Amniotic stem cell (primary cell): Measurements from ENCODE around the gene TUBG2.

Source experiments
- DNase-seq: peaks from one replicate; lab custom pipeline; 2025; lab: John Stamatoyannopoulos, UW

Gene TUBG2

DNA sequence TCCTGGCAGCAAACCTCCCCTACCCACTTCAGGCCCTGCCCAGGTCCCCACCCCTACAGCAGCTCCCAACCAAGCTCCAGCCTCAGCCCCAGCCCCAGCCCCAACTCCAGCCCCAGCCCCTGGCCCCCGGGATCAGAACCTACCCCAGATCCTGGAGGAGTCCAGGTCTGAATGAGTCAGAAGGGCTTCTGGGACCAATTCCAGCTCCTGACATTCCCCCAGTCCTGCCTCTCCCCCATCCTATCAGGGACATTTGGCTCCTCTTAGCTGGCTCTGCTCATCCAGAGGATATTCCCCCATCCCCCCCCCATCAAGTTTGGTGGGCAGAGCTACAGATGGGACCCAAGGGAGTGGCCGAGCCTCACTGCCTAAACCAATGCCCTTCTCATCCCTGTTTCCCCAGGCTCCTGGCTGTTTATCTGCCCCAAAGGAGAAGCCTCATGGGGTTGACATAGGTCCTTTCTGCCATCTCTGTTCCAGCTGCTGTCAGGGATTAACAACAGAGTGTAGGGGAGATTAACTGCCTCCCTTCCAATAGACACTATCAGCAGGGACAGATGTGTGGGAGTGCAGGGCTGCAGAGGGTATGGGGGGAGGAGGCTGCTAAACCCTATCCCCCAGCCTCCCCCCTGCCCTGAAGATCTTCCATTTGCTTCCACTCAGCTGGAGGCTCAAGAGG lies 39.8 kb downstream of the TUBG2 start:
- peak; percentile 7 for DNase-seq

DNA sequence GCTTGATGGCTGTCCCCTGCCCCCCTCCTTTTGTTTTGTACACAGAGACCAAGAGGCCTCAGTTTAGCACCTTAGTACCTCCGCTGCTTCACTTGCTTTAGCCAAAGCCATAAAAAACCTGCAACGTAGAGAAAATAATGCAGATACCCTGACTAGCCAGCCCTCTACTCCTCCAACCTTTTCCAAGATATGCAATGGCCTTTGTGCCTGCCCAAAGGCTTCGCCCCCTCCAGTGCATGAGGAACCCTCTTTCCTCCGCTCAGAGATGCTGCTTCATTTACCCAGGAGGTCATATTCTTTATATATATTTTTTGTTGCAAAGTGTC lies 40.3 kb downstream of the TUBG2 start:
- no peak for DNase-seq

DNA sequence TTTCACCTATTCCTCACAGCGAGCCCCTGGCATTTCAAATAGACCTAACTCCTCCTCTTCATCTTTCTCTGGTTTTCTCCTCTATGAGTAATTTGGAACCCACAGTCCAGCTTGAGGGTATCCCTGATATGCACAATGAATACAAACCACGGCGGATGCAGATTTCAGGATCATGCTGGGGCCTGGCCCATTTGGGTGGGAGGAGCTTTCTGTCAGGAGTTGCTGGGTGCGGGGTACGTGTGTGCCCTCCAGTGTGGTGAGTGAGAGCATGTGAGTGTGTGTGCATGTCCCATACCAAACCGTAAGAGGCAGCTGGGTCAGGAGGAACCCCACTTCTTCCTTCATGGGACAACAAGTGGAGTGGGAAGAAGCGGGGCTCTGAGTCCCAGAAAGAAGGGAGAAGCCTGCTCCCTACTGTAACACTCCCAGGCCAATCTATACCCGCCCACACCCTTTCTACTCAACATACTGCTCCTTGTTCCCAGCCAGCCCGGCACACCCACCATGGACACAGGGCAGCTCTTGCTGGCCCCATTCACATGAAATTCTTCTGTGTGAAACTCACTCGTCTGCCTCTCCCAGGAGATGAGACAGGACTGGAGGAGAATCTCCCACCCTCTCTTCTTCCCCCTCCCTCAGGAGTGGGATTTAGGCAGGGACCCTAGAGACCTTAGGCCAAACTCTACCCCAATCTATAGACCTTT lies 41.7 kb downstream of the TUBG2 start:
- DNase-seq: no peak

DNA sequence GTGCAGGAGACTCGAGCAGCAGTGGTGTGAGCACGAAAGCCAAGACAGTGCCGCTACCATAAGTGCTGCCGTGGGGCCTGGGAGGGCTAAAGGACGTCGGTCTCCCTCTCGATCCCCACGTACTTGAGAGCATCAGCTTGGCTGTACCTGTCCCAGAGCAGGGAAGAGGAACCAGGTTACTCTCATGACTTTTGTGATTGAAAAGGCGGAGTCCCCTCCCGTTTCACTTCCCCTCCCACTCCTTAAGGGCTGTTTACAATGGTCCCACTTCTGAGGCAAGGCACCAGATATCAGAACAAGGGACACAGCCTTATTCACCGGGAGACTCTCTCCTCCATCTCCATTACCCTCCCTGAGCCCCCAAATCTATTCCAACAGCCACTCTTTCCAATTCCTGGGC lies 43.4 kb downstream of the TUBG2 start:
- no peak for DNase-seq

DNA sequence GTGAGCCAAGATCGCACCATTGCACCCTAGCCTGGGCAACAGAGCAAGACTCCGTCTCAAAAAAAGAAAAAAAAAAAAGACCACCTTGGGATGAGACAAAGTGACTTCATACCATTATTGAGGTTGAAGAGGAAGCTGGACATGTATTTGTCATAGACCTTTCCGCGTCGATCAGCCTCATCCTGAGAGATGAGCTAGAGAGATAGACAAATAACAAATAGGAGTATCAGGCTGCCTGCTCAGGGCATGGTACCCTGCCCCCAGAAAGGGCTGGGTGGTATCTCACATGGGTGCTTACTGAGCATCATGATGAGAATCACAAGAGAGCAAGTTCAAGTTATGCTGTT lies 45.4 kb downstream of the TUBG2 start:
- DNase-seq: no peak

DNA sequence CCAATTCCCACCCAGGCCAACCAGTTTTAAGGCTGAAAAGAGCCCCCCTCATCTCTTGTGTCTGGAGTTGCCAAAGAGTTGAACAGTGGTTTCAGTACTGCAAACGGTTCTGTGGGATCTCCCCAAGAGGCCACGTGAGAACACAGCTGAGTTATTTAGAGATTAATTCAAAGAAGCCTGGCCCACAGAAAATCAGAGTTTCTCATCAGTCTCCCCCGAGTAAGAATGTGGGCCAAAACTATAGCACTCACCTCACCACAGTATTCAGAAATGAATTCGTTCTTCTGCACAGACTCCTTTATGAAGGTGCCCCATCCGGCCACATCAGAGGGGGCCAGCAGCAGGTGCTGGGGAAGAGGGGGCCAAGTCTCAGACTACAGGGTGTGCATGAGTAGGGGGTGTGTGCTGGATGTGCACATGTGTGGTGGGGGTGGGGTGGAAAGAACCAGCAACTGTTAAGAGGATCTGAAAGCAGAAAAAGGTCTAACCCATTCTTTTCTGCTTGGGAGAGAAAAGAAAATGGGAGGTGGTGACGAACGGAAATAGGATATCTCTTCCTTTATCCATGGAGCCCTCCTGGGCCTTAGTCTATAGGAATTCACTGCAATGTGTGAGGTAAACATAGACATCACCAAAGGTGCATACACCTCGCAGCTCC lies 45.9 kb downstream of the TUBG2 start:
- no peak for DNase-seq

DNA sequence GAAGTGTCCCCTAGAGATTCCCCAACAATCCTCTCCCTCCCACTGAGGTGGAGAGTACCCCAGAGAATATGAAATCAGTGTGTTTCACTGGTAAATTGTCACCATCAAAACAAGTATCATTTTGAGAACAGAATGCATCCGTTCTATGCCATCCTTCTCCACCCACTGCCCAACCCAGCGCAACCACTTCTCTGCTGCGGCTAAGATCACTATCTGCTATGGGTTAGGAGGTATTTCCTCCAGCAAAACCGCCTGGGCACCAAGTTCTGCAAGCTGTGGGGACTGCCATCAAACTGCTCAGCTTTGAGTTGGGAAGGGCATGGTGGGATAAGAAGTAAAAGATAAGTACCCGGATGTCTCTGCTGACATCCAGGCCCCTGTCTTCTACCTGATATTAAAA lies 47.6 kb downstream of the TUBG2 start:
- DNase-seq: no peak

DNA sequence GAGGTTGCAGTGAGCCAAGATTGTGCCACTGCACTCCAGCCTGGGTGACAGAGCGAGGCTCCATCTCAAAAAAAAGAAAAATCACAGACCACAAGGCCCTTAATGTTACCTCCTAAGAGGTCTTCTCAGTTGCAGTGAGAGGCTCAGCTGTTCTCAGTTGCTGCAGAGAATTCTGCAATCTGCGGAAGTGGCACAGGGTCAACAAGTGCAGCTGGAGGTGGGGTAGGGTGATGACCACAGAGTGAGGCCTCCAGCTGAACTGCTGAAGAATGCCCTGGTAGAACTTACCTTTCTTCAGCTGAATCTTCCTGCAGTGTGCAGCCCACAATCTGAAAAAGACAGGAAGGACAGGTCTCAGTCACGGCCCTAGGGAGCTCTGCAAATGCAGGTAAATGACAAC lies 49.5 kb downstream of the TUBG2 start:
- DNase-seq: no peak

DNA sequence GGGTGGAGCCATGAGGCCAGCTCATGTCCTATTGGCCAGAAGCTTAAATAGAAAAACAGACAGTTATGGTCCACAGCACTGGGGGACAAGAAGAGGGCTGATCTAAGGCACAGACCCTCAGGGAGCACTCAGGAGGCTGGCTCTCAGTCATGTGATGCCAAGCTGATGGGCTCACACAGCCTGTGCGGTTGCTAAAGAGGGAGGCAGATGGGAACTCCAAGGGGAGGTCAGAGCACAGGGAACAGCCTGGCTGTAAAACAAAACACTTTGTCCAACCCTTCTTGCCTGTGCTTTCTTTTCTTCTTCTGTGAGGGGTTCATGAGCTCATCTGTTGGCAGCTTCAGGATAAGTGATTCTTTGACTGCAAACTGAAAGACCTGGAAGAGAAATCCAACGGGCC lies 50.5 kb downstream of the TUBG2 start:
- no peak for DNase-seq
